HFF-Myc (cell line): ENCODE measurements around the gene FBXO33.

Experiments
- DNase-seq: peaks from one replicate; pipeline ENCODE4 v3.0.0-alpha.2; 2011; ENCODE audit warnings: low read depth; ENCODE audit errors: extremely low read depth
- H3K4me3 ChIP-seq: replicated peaks from 2 replicates; pipeline ENCODE4 v1.5.1; 2011; ENCODE audit warnings: low read depth, mild to moderate bottlenecking, control low read depth, low read length
- TF ChIP-seq, protein P1 (sequence below): IDR thresholded peaks from 2 replicates; pipeline ENCODE4 v1.5.1; 2012; ENCODE audit warnings: mild to moderate bottlenecking, low read depth, low read length, control low read depth; ENCODE audit errors: missing control alignments

FBXO33 gene

DNA sequence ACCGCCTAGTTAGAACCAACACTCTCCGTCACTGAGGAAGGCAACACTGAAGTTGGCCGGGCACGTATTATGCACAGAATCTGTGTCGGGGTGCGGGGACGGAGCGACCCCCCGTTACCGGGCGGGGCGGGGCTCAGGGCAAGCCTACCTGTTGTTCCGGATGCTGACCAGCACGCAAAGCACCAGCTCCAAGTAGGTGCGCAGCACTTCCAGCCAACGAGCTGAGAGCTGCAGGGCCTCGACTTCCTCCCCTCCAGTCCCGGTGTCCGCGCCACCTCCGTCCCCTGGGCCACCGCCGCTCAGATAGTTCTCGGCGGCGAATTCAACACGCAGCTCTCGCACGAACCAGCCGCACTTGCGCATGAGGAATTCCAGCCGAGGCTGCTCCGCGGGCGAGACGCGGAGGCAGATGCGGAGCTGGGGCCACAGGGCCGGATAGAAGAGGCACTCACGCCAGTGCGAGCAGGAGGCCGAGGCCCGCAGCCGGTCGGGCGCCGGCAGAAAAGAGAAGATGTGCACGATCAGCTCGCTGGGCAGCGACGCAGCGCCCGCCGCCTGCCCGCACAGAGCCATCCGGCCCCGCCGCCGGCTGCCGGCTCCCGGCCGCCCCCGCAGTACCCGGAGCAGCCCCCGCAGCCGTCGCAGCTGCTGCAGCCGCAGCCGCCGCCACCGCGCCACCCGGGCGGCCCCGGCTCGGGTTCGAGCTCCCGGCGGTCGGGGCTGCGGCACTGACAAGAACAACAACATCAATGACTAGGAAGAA, 636 bp downstream of the FBXO33 start:
- no peak for DNase-seq
- peak overlapping the region; percentile 86 for H3K4me3 ChIP-seq
- TF ChIP-seq, protein P1, sequence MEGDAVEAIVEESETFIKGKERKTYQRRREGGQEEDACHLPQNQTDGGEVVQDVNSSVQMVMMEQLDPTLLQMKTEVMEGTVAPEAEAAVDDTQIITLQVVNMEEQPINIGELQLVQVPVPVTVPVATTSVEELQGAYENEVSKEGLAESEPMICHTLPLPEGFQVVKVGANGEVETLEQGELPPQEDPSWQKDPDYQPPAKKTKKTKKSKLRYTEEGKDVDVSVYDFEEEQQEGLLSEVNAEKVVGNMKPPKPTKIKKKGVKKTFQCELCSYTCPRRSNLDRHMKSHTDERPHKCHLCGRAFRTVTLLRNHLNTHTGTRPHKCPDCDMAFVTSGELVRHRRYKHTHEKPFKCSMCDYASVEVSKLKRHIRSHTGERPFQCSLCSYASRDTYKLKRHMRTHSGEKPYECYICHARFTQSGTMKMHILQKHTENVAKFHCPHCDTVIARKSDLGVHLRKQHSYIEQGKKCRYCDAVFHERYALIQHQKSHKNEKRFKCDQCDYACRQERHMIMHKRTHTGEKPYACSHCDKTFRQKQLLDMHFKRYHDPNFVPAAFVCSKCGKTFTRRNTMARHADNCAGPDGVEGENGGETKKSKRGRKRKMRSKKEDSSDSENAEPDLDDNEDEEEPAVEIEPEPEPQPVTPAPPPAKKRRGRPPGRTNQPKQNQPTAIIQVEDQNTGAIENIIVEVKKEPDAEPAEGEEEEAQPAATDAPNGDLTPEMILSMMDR: no peak

DNA sequence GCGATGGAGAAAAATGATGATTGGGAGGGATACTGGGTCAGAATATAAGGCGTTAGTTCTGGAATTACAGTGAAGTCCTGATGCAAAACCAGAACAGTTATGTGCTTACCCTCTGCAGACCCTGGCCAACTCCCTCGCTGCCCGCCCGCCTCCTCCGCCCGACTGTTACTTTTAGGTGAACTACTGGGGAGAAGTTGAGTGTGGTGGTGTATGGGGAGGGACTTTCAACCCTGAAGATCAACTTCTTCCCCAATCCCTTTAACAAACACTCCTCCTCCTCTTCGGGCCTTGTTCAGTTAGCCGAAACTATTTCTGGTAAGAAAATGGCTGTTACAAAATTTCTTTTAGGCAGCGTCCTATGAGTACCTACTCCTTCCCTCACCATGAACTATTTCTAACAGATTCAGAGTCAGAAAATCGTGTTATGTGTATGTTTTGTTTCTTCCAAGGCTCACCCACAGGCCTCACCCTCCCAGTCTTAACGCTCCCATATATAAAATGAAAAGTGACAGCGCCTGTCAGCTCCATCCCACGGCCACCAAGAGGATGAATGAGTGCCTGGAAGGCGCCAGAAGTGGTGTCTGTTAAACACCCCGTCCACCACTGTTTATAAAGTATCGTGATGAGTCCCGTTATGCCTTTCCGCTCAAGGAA, 1.3 kb downstream of the FBXO33 start:
- no peak for DNase-seq
- H3K4me3 ChIP-seq: peak overlapping the region; percentile 86
- TF ChIP-seq, protein P1: no peak

DNA sequence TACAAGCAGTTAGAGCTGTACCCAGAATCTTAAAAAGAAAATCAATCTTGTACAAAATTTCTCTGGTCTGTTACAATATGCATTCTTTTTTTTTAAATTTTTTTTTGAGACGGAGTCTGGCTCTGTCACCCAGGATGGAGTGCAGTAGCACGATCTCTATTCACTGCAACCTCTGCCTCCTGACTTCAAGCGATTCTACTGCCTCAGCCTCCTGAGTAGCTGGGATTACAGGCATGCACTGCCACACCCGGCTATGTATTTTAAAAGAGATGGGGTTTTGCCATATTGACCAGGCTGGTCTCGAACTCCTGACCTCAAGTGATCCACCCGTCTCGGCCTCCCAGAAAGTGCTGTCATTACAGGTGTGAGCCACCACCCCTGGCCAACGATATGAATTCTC, 4.1 kb downstream of the FBXO33 start:
- no peak for DNase-seq
- TF ChIP-seq, protein P1: no peak
- H3K4me3 ChIP-seq: no peak overlapping the region

- TF ChIP-seq, protein P1: peak; percentile 3
- H3K4me3 ChIP-seq: no peak overlapping the region
- peak; percentile 42 for DNase-seq
Observed at GRCh38 chr14:39426605-39427004, 5.6 kb downstream of the FBXO33 start.

GRCh38 chr14:39425947-39426346, 6.3 kb downstream of the FBXO33 start:
- H3K4me3 ChIP-seq: no peak overlapping the region
- no peak for DNase-seq
- TF ChIP-seq, protein P1: no peak

- no peak overlapping the region for H3K4me3 ChIP-seq
- DNase-seq: no peak
- TF ChIP-seq, protein P1: no peak
Observed at GRCh38 chr14:39423793-39424192, 8.4 kb downstream of the FBXO33 start.
